Measurements from ENCODE around the gene PIP5K1C. TPM values are rescaled to one million over a fixed set of nuclear protein-coding genes. Genes with fewer than 3 reads are reported as not detected.

PIP5K1C gene
- total and polyA plus RNA-seq, 9 of the 15 experiments (the other 6 are each of a cell fraction or from before 2014, with no cell fraction given): 0.38 to 22.1 (median 4.1) TPM

- TF ChIP-seq KAT8 (IDR thresholded peaks at IDR 0.05; ENCODE audit: low read depth) (no peak), TAF9B (IDR thresholded peaks at IDR 0.05; ENCODE audit: partially characterized antibody) (no peak), TCF15 (CRISPR knock-in tag; IDR thresholded peaks at IDR 0.05) (no peak), JUNB (CRISPR knock-in tag; conservative IDR thresholded peaks at IDR 0.05) (no peak), FOXP1 (CRISPR knock-in tag; IDR thresholded peaks at IDR 0.05) (no peak), MEIS2 (IDR thresholded peaks at IDR 0.05; ENCODE audit: partially characterized antibody) (no peak), RBM15 (IDR thresholded peaks at IDR 0.05; ENCODE audit: insufficient read depth, low read length) (no peak), THRAP3 (IDR thresholded peaks at IDR 0.05; ENCODE audit: borderline replicate concordance) (no peak), FOSL1 (tag; conservative IDR thresholded peaks at IDR 0.05) (no peak), ETS2 (tag; IDR thresholded peaks at IDR 0.05; ENCODE audit: borderline replicate concordance, poor library complexity, severe bottlenecking) (no peak), ZNF324 (CRISPR knock-in tag; IDR thresholded peaks at IDR 0.05) (no peak), ARID2 (IDR thresholded peaks at IDR 0.05) (peak; percentile 89), KHSRP (IDR thresholded peaks at IDR 0.05) (no peak), THAP12 (CRISPR knock-in tag; IDR thresholded peaks at IDR 0.05) (peak; percentile 7; the same call in 1 of the 2 replicates), CUX1 (CRISPR knock-in tag; IDR thresholded peaks at IDR 0.05) (no peak), PRDM10 (IDR thresholded peaks at IDR 0.05; ENCODE audit: partially characterized antibody) (no peak), POU5F1 (IDR thresholded peaks at IDR 0.05; ENCODE audit: borderline replicate concordance, low read depth, low read length, partially characterized antibody) (peak; percentile 13)
These were observed 82.0 kb downstream of the PIP5K1C start (continued) for GRCh38 chr19:3618144-3618810.
